Measurements from ENCODE around the gene MCUB.

DNA sequence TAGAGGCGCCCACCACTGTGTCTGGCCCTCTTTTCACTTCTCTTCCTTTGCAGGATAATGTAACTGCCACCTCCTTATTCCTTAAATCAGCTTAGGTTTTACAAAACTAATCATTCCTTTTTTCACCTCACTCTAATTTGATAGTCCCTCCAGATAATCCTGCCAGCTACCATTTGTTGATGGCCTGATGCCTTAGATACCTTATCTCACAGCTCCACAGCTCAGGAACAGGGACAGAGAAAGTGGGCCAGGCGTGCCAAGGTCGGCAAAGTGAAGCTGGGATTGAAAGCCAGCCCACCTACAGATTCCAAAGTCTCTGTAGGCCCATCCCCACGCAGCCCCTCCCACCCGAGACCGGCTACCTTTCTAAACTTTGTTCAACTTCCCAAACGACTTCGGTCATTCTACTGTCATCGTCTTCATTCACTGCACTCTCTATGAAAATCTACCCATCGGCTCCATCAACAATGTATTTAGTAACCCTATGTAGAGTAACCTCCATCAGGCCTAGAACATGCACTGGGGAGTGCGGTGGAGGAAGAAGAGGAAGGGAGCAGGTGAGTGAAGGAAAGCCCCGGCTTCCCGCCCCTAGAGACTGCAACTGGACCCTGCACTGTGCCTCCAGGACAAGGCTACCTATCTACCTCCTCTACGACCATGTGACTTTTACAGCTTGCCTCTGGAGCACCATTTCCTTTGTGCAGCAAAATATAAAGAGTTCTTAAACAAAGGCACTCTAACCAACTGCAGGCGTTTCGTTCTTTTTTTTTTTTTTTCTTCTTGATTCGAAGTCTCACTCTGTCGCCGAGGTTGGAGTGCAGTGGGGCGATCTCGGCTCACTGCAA lies 141.7 kb downstream of the MCUB start:
- TF ChIP-seq CTCF (conservative IDR thresholded peaks at IDR 0.05 in 1 of 2, IDR thresholded peaks at IDR 0.05 in 1 of 2; ENCODE audit: low read depth in 1 of 2, low read length in 2 of 2) (no peak), EZH2 (IDR thresholded peaks at IDR 0.05; ENCODE audit: low read length, missing control alignments) (no peak)

All from fibroblast of lung (primary cell).